Trophoblast cell (in vitro differentiated cells and primary cell): ENCODE results near the gene RAPGEF1.

Experiments
- DNase-seq, 2 donors: peaks; one replicate each; pipeline ENCODE4 v3.0.0-alpha.2; 2016
- H2AFZ ChIP-seq: 2 replicates; pipeline ENCODE4 v1.6.1; 2013; ENCODE audit warnings: low read length, moderate library complexity, mild to moderate bottlenecking; ENCODE audit not compliant: insufficient read depth, poor library complexity
- H2AK5ac ChIP-seq: 2 replicates; pipeline ENCODE4 v1.6.1; 2013; ENCODE audit warnings: mild to moderate bottlenecking, low read length
- H2BK120ac ChIP-seq: 2 replicates; pipeline ENCODE4 v1.6.1; 2013; ENCODE audit warnings: low read length, mild to moderate bottlenecking, moderate library complexity; ENCODE audit not compliant: insufficient read depth, poor library complexity
- H2BK12ac ChIP-seq: 2 replicates; pipeline ENCODE4 v1.6.1; 2013; ENCODE audit warnings: mild to moderate bottlenecking, low read length, moderate library complexity
- H2BK5ac ChIP-seq: 2 replicates; pipeline ENCODE4 v1.6.1; 2013; ENCODE audit warnings: low read length, low read depth, moderate library complexity, mild to moderate bottlenecking; ENCODE audit not compliant: poor library complexity
- H3K14ac ChIP-seq: 2 replicates; pipeline ENCODE4 v1.6.1; 2013; ENCODE audit warnings: mild to moderate bottlenecking, low read length
- H3K18ac ChIP-seq: 2 replicates; pipeline ENCODE4 v1.6.1; 2013; ENCODE audit warnings: mild to moderate bottlenecking, low read length
- H3K23ac ChIP-seq: 2 replicates; pipeline ENCODE4 v1.6.1; 2013; ENCODE audit warnings: low read length
- H3K27ac ChIP-seq: 2 replicates; pipeline ENCODE4 v1.5.1; 2013; ENCODE audit warnings: low read depth, mild to moderate bottlenecking, inconsistent platforms, low read length, moderate library complexity
- H3K27me3 ChIP-seq: 2 replicates; pipeline ENCODE4 v1.6.1; 2013; ENCODE audit warnings: inconsistent platforms, mild to moderate bottlenecking, low read length, moderate library complexity; ENCODE audit not compliant: insufficient read depth
- H3K36me3 ChIP-seq, 2 experiments: 1 replicate in 1 of 2; 2 replicates in 1 of 2; pipeline ENCODE4 v1.6.1; 2013; ENCODE audit warnings: low read length in 2 of 2, mild to moderate bottlenecking in 2 of 2, moderate library complexity in 1 of 2; ENCODE audit not compliant: insufficient read depth in 2 of 2, control insufficient read depth in 1 of 2
- H3K4ac ChIP-seq: 2 replicates; pipeline ENCODE4 v1.6.1; 2013; ENCODE audit warnings: low read depth, mild to moderate bottlenecking, low read length, moderate library complexity
- H3K4me1 ChIP-seq, 2 experiments: 1 replicate in 1 of 2; 2 replicates in 1 of 2; pipeline ENCODE4 v1.6.1; 2013; ENCODE audit warnings: low read length in 2 of 2, mild to moderate bottlenecking in 2 of 2, moderate library complexity in 1 of 2; ENCODE audit not compliant: insufficient read depth in 2 of 2, control insufficient read depth in 1 of 2
- H3K4me2 ChIP-seq: 2 replicates; pipeline ENCODE4 v1.6.1; 2013; ENCODE audit warnings: inconsistent platforms, mild to moderate bottlenecking, low read length, moderate library complexity
- H3K4me3 ChIP-seq: 2 replicates; pipeline ENCODE4 v1.5.1; 2013; ENCODE audit warnings: mild to moderate bottlenecking, low read depth, low read length, inconsistent platforms
- H3K79me1 ChIP-seq: one replicate; pipeline ENCODE4 v1.6.1; 2013; ENCODE audit warnings: low read length
- H3K79me2 ChIP-seq: 2 replicates; pipeline ENCODE4 v1.6.1; 2013; ENCODE audit warnings: low read length, mild to moderate bottlenecking; ENCODE audit not compliant: control insufficient read depth, insufficient read depth, poor library complexity
- H3K9ac ChIP-seq: 2 replicates; pipeline ENCODE4 v1.6.1; 2013; ENCODE audit warnings: mild to moderate bottlenecking, low read length
- H3K9me3 ChIP-seq: 2 replicates; pipeline ENCODE4 v1.6.1; 2013; ENCODE audit warnings: low read depth, mild to moderate bottlenecking, control low read depth, inconsistent platforms, low read length; ENCODE audit not compliant: insufficient read depth
- H4K12ac ChIP-seq: 2 replicates; pipeline ENCODE4 v1.6.1; 2013; ENCODE audit warnings: low read depth, mild to moderate bottlenecking, low read length, moderate library complexity
- H4K8ac ChIP-seq: 2 replicates; pipeline ENCODE4 v1.6.1; 2013; ENCODE audit warnings: low read depth, mild to moderate bottlenecking, low read length, moderate library complexity
- H4K91ac ChIP-seq: one replicate; pipeline ENCODE4 v1.6.1; 2013; ENCODE audit warnings: low read depth, mild to moderate bottlenecking, low read length, moderate library complexity
- WGBS: extraction: QIAGEN DNeasy Blood & Tissue Kit; methylation state at CpG from one replicate; pipeline ENCODE4 v1.1.7; 2013; ENCODE audit warnings: missing lambda C conversion rate; ENCODE audit not compliant: insufficient read length, insufficient coverage; ENCODE audit errors: extremely low coverage; 5-methylcytosine and 5-hydroxymethylcytosine counted together

The RAPGEF1 gene

GRCh38 chr9:131740898-131741297, 1.0 kb upstream of the RAPGEF1 start:
- H2BK120ac ChIP-seq, result peak overlapping the region; percentile 37
- H3K4me1 ChIP-seq, result peaks cover 33 to 43% of the 10 kb centered on the region in 2 experiments
- no peak overlapping the region for H4K12ac ChIP-seq
- H3K18ac ChIP-seq, result peak overlapping the region; percentile 8
- H2BK12ac ChIP-seq, result peak overlapping the region; percentile 88
- H2AK5ac ChIP-seq, result peak overlapping the region; percentile 90
- H3K9me3 ChIP-seq, result peaks cover 2% of the 10 kb centered on the region
- peak overlapping the region; percentile 64 for H4K91ac ChIP-seq
- no peak overlapping the region for H3K9ac ChIP-seq
- H3K14ac ChIP-seq, result peak overlapping the region; percentile 19
- no peak overlapping the region for H2BK5ac ChIP-seq
- WGBS, result no CpG with 5 or more reads among the region's 5 CpGs
- peak; percentile 56 to 71 for DNase-seq
- no peaks in the 10 kb centered on the region for H3K36me3 ChIP-seq
- no peak overlapping the region for H3K4me3 ChIP-seq
- no peak overlapping the region for H3K27ac ChIP-seq
- peaks cover 24% of the 10 kb centered on the region for H3K79me2 ChIP-seq
- H3K23ac ChIP-seq, result no peak overlapping the region
- H3K4me2 ChIP-seq, result no peak overlapping the region
- peak overlapping the region; percentile 1 for H2AFZ ChIP-seq
- no peaks in the 10 kb centered on the region for H3K27me3 ChIP-seq
- peak overlapping the region; percentile 3 for H3K4ac ChIP-seq
- H4K8ac ChIP-seq, result peak overlapping the region; percentile 25
- H3K79me1 ChIP-seq, result peaks cover 40% of the 10 kb centered on the region

- peaks cover 36 to 40% of the 10 kb centered on the region in 2 experiments for H3K4me1 ChIP-seq
- peak overlapping the region; percentile 76 for H2BK12ac ChIP-seq
- peak overlapping the region; percentile 49 for H2AFZ ChIP-seq
- no CpG with 5 or more reads among the region's 96 CpGs for WGBS
- H2BK5ac ChIP-seq, result peak overlapping the region; percentile 88
- H3K4me3 ChIP-seq, result peak overlapping the region; percentile 80
- H3K79me2 ChIP-seq, result peaks cover 27% of the 10 kb centered on the region
- peak overlapping the region; percentile 80 for H3K4me2 ChIP-seq
- H3K14ac ChIP-seq, result peak overlapping the region; percentile 91
- H3K23ac ChIP-seq, result no peak overlapping the region
- peaks cover 0 to 2% of the 10 kb centered on the region in 2 experiments for H3K36me3 ChIP-seq
- peak overlapping the region; percentile 95 for H4K91ac ChIP-seq
- peaks cover 2% of the 10 kb centered on the region for H3K9me3 ChIP-seq
- DNase-seq, result peak in 1 of 2 donors; percentile 48
- peak overlapping the region; percentile 95 for H3K4ac ChIP-seq
- peak overlapping the region; percentile 92 for H3K18ac ChIP-seq
- peak overlapping the region; percentile 78 for H3K9ac ChIP-seq
- no peaks in the 10 kb centered on the region for H3K27me3 ChIP-seq
- H4K8ac ChIP-seq, result peak overlapping the region; percentile 80
- H2AK5ac ChIP-seq, result peak overlapping the region; percentile 73
- H2BK120ac ChIP-seq, result peak overlapping the region; percentile 61
- peaks cover 35% of the 10 kb centered on the region for H3K79me1 ChIP-seq
- H3K27ac ChIP-seq, result peak overlapping the region; percentile 85
- H4K12ac ChIP-seq, result peak overlapping the region; percentile 80
Measured at GRCh38 chr9:131739133-131739958, 530 bp downstream of the RAPGEF1 start.

GRCh38 chr9:131738293-131739132, 1.4 kb downstream of the RAPGEF1 start:
- H4K8ac ChIP-seq, result no peak overlapping the region
- peak overlapping the region; percentile 95 for H3K4ac ChIP-seq
- peak overlapping the region; percentile 85 for H3K27ac ChIP-seq
- peaks cover 29 to 37% of the 10 kb centered on the region in 2 experiments for H3K4me1 ChIP-seq
- H4K12ac ChIP-seq, result no peak overlapping the region
- H2BK120ac ChIP-seq, result peak overlapping the region; percentile 61
- H3K27me3 ChIP-seq, result no peaks in the 10 kb centered on the region
- peak overlapping the region; percentile 73 for H2AK5ac ChIP-seq
- H3K23ac ChIP-seq, result no peak overlapping the region
- no peak overlapping the region for H2AFZ ChIP-seq
- no peak overlapping the region for H2BK12ac ChIP-seq
- H3K9me3 ChIP-seq, result peaks cover 2% of the 10 kb centered on the region
- peaks cover 27% of the 10 kb centered on the region for H3K79me2 ChIP-seq
- peak in 1 of 2 donors; percentile 65 for DNase-seq
- H2BK5ac ChIP-seq, result peak overlapping the region; percentile 88
- peaks cover 0 to 2% of the 10 kb centered on the region in 2 experiments for H3K36me3 ChIP-seq
- H3K4me3 ChIP-seq, result peak overlapping the region; percentile 80
- peak overlapping the region; percentile 80 for H3K4me2 ChIP-seq
- H3K18ac ChIP-seq, result peak overlapping the region; percentile 92
- peak overlapping the region; percentile 78 for H3K9ac ChIP-seq
- H3K79me1 ChIP-seq, result peaks cover 30% of the 10 kb centered on the region
- no CpG with 5 or more reads among the region's 13 CpGs for WGBS
- H4K91ac ChIP-seq, result peak overlapping the region; percentile 95
- no peak overlapping the region for H3K14ac ChIP-seq

GRCh38 chr9:131737426-131737825, 2.5 kb downstream of the RAPGEF1 start:
- peak overlapping the region; percentile 29 for H3K23ac ChIP-seq
- peak overlapping the region; percentile 16 for H3K4me2 ChIP-seq
- peak overlapping the region; percentile 41 for H4K91ac ChIP-seq
- no peak overlapping the region for H4K12ac ChIP-seq
- peak overlapping the region; percentile 39 for H3K18ac ChIP-seq
- peak overlapping the region; percentile 14 for H3K14ac ChIP-seq
- H3K4me3 ChIP-seq, result no peak overlapping the region
- no peaks in the 10 kb centered on the region for H3K27me3 ChIP-seq
- H3K79me2 ChIP-seq, result peaks cover 29% of the 10 kb centered on the region
- H3K9me3 ChIP-seq, result peaks cover 2% of the 10 kb centered on the region
- H2BK12ac ChIP-seq, result peak overlapping the region; percentile 18
- no peak overlapping the region for H2AK5ac ChIP-seq
- no peak for DNase-seq
- peaks cover 0 to 2% of the 10 kb centered on the region in 2 experiments for H3K36me3 ChIP-seq
- peak overlapping the region; percentile 36 for H2BK120ac ChIP-seq
- no peak overlapping the region for H2AFZ ChIP-seq
- WGBS, result no CpG with 5 or more reads among the region's 12 CpGs
- H3K4me1 ChIP-seq, result peaks cover 32 to 37% of the 10 kb centered on the region in 2 experiments
- peak overlapping the region; percentile 14 for H4K8ac ChIP-seq
- peak overlapping the region; percentile 57 for H3K4ac ChIP-seq
- H3K27ac ChIP-seq, result no peak overlapping the region
- H2BK5ac ChIP-seq, result no peak overlapping the region
- H3K9ac ChIP-seq, result no peak overlapping the region
- H3K79me1 ChIP-seq, result peaks cover 27% of the 10 kb centered on the region
